Endodermal cell (in vitro differentiated cells): ENCODE results near the gene GANAB. TPM values are rescaled to one million over a fixed set of nuclear protein-coding genes. Genes with fewer than 3 reads are reported as not detected.

Experiments
- DNase-seq: peaks from one replicate; pipeline ENCODE4 v3.0.0-alpha.2; 2017
- H3K27ac ChIP-seq: 2 replicates; pipeline ENCODE4 v1.5.1; 2013; ENCODE audit warnings: mild to moderate bottlenecking, low read depth, low read length, moderate library complexity
- H3K27me3 ChIP-seq: 2 replicates; pipeline ENCODE4 v1.6.1; 2013; ENCODE audit warnings: mild to moderate bottlenecking, low read length, moderate library complexity; ENCODE audit not compliant: insufficient read depth, control insufficient read depth, poor library complexity, severe bottlenecking
- H3K36me3 ChIP-seq: 2 replicates; pipeline ENCODE4 v1.7.0; 2013; ENCODE audit warnings: mild to moderate bottlenecking, low read length, moderate library complexity; ENCODE audit not compliant: control insufficient read depth, insufficient read depth
- H3K4me1 ChIP-seq: one replicate; pipeline ENCODE4 v1.7.0; 2013; ENCODE audit warnings: low read length; ENCODE audit not compliant: control insufficient read depth, insufficient read depth
- H3K4me3 ChIP-seq: 2 replicates; pipeline ENCODE4 v1.5.1; 2013; ENCODE audit warnings: mild to moderate bottlenecking, low read length, moderate library complexity
- H3K9ac ChIP-seq: 2 replicates; pipeline ENCODE4 v1.6.1; 2013; ENCODE audit warnings: mild to moderate bottlenecking, low read length, moderate library complexity; ENCODE audit not compliant: poor library complexity, severe bottlenecking; ENCODE audit errors: extremely low read depth
- H3K9me3 ChIP-seq: 2 replicates; pipeline ENCODE4 v1.6.1; 2013; ENCODE audit warnings: mild to moderate bottlenecking, low read length, moderate library complexity; ENCODE audit not compliant: control insufficient read depth
- H3K27ac Mint-ChIP-seq: 2 replicates; pipeline ENCODE4 v1.8.0; 2020; ENCODE audit warnings: mixed read lengths
- H3K27me3 Mint-ChIP-seq: 2 replicates; pipeline ENCODE4 v1.8.0; 2021; ENCODE audit warnings: mild to moderate bottlenecking, mixed read lengths; ENCODE audit not compliant: insufficient read depth
- H3K36me3 Mint-ChIP-seq: 2 replicates; pipeline ENCODE4 v1.8.0; 2020; ENCODE audit warnings: low read depth, mixed read lengths
- H3K4me1 Mint-ChIP-seq: 2 replicates; pipeline ENCODE4 v1.8.0; 2020; ENCODE audit warnings: mixed read lengths
- H3K4me3 Mint-ChIP-seq: 2 replicates; pipeline ENCODE4 v1.8.0; 2020; ENCODE audit warnings: mild to moderate bottlenecking, moderate library complexity, mixed read lengths
- H3K9me3 Mint-ChIP-seq: 2 replicates; pipeline ENCODE4 v1.8.0; 2020; ENCODE audit warnings: mild to moderate bottlenecking, mixed read lengths
- WGBS, 2 experiments: methylation state at CpG; one replicate each; pipeline versions ENCODE4 v1.1.5 to v1.1.7; 2013; ENCODE audit warnings: missing lambda C conversion rate in 2 of 2, mixed read lengths in 1 of 2; ENCODE audit not compliant: insufficient coverage in 1 of 2, insufficient read length in 1 of 2; 5-methylcytosine and 5-hydroxymethylcytosine counted together
- total RNA-seq, 2 donors: library from RNA; stranded (reverse); fragmentation: NEBNext Ultra II Directional in 1 of 2; extraction: Animal tissue kit (Norgen Biotek cat#: 25700) in 1 of 2; gene quantifications; 2 replicates in 1 of 2; 3 replicates in 1 of 2; pipeline ENCODE4 v1.2.1, GENCODE V29; 2021
- TF ChIP-seq, protein P1 (sequence below): fragments of 200-600 bp; sonication (generic); conservative IDR thresholded peaks from 2 replicates; pipeline ENCODE4 v1.5.0; 2021; ENCODE audit warnings: antibody characterized with exemption, mild to moderate bottlenecking

Gene GANAB
- total RNA-seq, 2 donors from 2014 or later = 377 to 402 TPM

DNA sequence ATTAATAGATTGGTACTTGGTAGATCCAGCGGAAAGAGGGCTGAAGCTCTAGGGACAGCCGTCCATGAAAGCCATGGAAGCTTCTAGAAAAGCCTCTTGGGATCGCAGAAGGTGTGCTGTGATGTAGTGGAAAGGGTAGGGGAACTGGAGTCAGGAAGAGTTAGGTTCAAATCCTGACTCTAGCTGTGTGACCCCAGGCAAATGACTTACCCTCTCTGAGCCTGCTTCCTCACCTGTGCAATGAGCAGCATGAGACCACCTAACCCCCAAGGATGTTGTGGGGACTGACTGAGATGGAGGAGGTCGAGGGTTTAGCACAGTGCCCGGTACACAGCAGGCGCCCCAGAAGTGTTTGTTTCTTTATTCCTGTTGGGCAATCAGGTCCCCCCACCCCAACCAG, 36.0 kb downstream of the GANAB start:
- no peak overlapping the region for H3K4me3 ChIP-seq
- Mint-ChIP-seq H3K27ac (no peak overlapping the region), H3K9me3 (no peaks in the 10 kb centered on the region), H3K4me3 (no peak overlapping the region), H3K36me3 (peaks cover 14% of the 10 kb centered on the region), H3K27me3 (no peaks in the 10 kb centered on the region), H3K4me1 (peaks cover 36% of the 10 kb centered on the region)
- no peaks in the 10 kb centered on the region for H3K27me3 ChIP-seq
- H3K9ac ChIP-seq = no peak overlapping the region
- TF ChIP-seq, protein P1, sequence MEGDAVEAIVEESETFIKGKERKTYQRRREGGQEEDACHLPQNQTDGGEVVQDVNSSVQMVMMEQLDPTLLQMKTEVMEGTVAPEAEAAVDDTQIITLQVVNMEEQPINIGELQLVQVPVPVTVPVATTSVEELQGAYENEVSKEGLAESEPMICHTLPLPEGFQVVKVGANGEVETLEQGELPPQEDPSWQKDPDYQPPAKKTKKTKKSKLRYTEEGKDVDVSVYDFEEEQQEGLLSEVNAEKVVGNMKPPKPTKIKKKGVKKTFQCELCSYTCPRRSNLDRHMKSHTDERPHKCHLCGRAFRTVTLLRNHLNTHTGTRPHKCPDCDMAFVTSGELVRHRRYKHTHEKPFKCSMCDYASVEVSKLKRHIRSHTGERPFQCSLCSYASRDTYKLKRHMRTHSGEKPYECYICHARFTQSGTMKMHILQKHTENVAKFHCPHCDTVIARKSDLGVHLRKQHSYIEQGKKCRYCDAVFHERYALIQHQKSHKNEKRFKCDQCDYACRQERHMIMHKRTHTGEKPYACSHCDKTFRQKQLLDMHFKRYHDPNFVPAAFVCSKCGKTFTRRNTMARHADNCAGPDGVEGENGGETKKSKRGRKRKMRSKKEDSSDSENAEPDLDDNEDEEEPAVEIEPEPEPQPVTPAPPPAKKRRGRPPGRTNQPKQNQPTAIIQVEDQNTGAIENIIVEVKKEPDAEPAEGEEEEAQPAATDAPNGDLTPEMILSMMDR = no peak
- no peaks in the 10 kb centered on the region for H3K36me3 ChIP-seq
- peaks cover 7% of the 10 kb centered on the region for H3K4me1 ChIP-seq
- H3K9me3 ChIP-seq = no peaks in the 10 kb centered on the region
- no peak overlapping the region for H3K27ac ChIP-seq
- whole genome bisulfite sequencing, 2 experiments = 92 to 93% methylated on average over 3 to 5 of the region's 6 CpGs
- no peak for DNase-seq

DNA sequence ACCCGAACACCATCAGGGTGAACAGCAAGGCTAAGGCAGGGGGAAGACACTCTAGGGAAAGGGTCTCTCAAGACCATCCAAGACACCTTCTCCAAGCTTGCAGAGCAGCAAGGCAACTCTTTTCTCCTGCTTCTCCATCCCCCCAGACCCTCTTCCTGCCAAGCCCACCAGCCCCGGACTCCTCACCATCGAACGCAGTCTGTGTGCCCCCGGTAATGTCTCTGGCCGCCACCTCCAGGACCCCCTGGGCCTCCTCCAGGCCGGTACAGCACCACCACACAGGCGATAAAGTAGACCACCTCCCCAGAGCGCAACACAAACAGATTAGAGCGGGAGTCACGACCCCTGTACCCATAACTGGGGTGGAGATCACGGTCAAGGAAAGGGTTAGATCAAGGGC, 37.6 kb downstream of the GANAB start:
- no peaks in the 10 kb centered on the region for H3K9me3 Mint-ChIP-seq
- no peak overlapping the region for H3K27ac ChIP-seq
- no peak overlapping the region for H3K4me3 Mint-ChIP-seq
- peaks cover 30% of the 10 kb centered on the region for H3K4me1 Mint-ChIP-seq
- H3K4me1 ChIP-seq = peaks cover 4% of the 10 kb centered on the region
- no peak overlapping the region for H3K27ac Mint-ChIP-seq
- no peaks in the 10 kb centered on the region for H3K9me3 ChIP-seq
- H3K4me3 ChIP-seq = no peak overlapping the region
- H3K9ac ChIP-seq = no peak overlapping the region
- peaks cover under 1% of the 10 kb centered on the region for H3K27me3 ChIP-seq
- TF ChIP-seq, protein P1 = no peak
- H3K36me3 Mint-ChIP-seq = peaks cover 25% of the 10 kb centered on the region
- DNase-seq = no peak
- WGBS, 2 experiments = 91 to 100% methylated on average over 4 to 12 of the region's 12 CpGs
- no peaks in the 10 kb centered on the region for H3K36me3 ChIP-seq
- peaks cover 9% of the 10 kb centered on the region for H3K27me3 Mint-ChIP-seq

DNA sequence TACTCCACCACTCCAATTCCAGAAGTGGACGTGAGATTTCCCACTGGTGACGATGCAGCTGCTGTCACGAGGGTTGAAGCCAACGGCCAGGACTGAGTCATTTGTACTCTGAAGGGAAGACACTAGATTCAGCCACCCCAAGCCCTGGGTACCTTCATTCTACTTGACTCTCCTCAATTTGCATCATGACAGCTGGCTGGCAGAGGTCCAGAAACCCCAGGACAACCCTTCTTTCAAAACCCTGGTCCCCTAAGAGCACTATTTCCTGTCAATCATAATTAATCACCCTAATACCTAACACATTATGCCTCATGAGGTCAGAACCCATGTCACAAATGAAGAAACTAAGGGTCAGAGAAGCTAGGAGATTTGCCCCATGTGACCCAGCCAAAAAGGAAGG, 38.7 kb downstream of the GANAB start:
- no peak overlapping the region for H3K4me3 Mint-ChIP-seq
- TF ChIP-seq, protein P1 = no peak
- H3K27ac ChIP-seq = no peak overlapping the region

More for the DNA sequence above, 38.7 kb downstream of the GANAB start:
- no peaks in the 10 kb centered on the region for H3K36me3 ChIP-seq
- H3K9me3 ChIP-seq = no peaks in the 10 kb centered on the region
- Mint-ChIP-seq H3K9me3 (no peaks in the 10 kb centered on the region), H3K27me3 (peaks cover 19% of the 10 kb centered on the region), H3K27ac (peak overlapping the region; percentile 91), H3K36me3 (peaks cover 28% of the 10 kb centered on the region), H3K4me1 (peaks cover 36% of the 10 kb centered on the region)
- H3K27me3 ChIP-seq = peaks cover 11% of the 10 kb centered on the region
- WGBS, 2 experiments = 64 to 90% methylated on average over 4 of the region's 4 CpGs
- no peak overlapping the region for H3K4me3 ChIP-seq
- H3K4me1 ChIP-seq = peaks cover 4% of the 10 kb centered on the region
- DNase-seq = no peak
- H3K9ac ChIP-seq = no peak overlapping the region
